Loucy (cell line): ENCODE results near the gene HMGXB3.

Experiments
- H2AFZ ChIP-seq: fragments of 200-600 bp; sonication (generic); 2 replicates; pipeline ENCODE4 v1.6.0; 2016; ENCODE audit warnings: antibody characterized with exemption, mild to moderate bottlenecking, low read length, moderate library complexity
- H3F3A ChIP-seq: fragments of 200-600 bp; 2 replicates; pipeline ENCODE4 v1.6.0; 2016; ENCODE audit warnings: antibody characterized with exemption, low read depth, mild to moderate bottlenecking
- H3K27me3 ChIP-seq: fragments of 200-600 bp; sonication (generic); 2 replicates; pipeline ENCODE4 v1.6.1; 2014; ENCODE audit warnings: low read length, mild to moderate bottlenecking; ENCODE audit not compliant: insufficient read depth, poor library complexity, severe bottlenecking
- H3K36me3 ChIP-seq: fragments of 200-600 bp; sonication (generic); 2 replicates; pipeline ENCODE4 v1.6.1; 2016; ENCODE audit warnings: low read length; ENCODE audit not compliant: insufficient read depth
- H3K4me1 ChIP-seq: fragments of 200-600 bp; sonication (generic); 2 replicates; pipeline ENCODE4 v1.5.1; 2014; ENCODE audit warnings: low read length, mild to moderate bottlenecking; ENCODE audit not compliant: insufficient read depth, poor library complexity, severe bottlenecking
- H3K4me2 ChIP-seq: fragments of 200-600 bp; sonication (generic); 2 replicates; pipeline ENCODE4 v1.6.0; 2014; ENCODE audit warnings: antibody characterized with exemption, low read length, low read depth, mild to moderate bottlenecking; ENCODE audit not compliant: poor library complexity, severe bottlenecking
- H3K4me3 ChIP-seq: fragments of 200-600 bp; sonication (generic); 2 replicates; pipeline ENCODE4 v1.5.1; 2014; ENCODE audit warnings: low read length, mild to moderate bottlenecking, mixed read lengths; ENCODE audit not compliant: poor library complexity, severe bottlenecking
- H3K79me2 ChIP-seq: fragments of 200-600 bp; sonication (generic); 2 replicates; pipeline ENCODE4 v1.6.1; 2014; ENCODE audit warnings: low read length; ENCODE audit not compliant: insufficient read depth
- H3K9ac ChIP-seq: fragments of 200-600 bp; sonication (generic); 2 replicates; pipeline ENCODE4 v1.6.0; 2014; ENCODE audit warnings: mild to moderate bottlenecking, low read depth, low read length, moderate library complexity; ENCODE audit not compliant: poor library complexity, severe bottlenecking
- H3K9me2 ChIP-seq: fragments of 200-600 bp; sonication (generic); replicated peaks from 2 replicates; pipeline ENCODE4 v1.6.1; 2016; ENCODE audit warnings: low read depth, low read length, mixed read lengths
- H3K9me3 ChIP-seq: fragments of 200-600 bp; sonication (generic); 2 replicates; pipeline ENCODE4 v1.6.1; 2014; ENCODE audit warnings: mild to moderate bottlenecking, antibody characterized with exemption, low read length, low read depth; ENCODE audit not compliant: insufficient read depth
- H4K20me1 ChIP-seq: fragments of 200-600 bp; sonication (generic); 2 replicates; pipeline ENCODE4 v1.6.0; 2014; ENCODE audit warnings: antibody characterized with exemption, low read length, mild to moderate bottlenecking; ENCODE audit not compliant: insufficient read depth, poor library complexity, severe bottlenecking
- EZH2phosphoT487 ChIP-seq: fragments of 200-600 bp; IDR thresholded peaks from 2 replicates; pipeline ENCODE4 v1.6.1; 2018; ENCODE audit warnings: antibody characterized with exemption, mild to moderate bottlenecking, moderate library complexity, borderline replicate concordance
- TF ChIP-seq, protein P1 (sequence below): fragments of 200-600 bp; sonication (generic); conservative IDR thresholded peaks from 2 replicates; pipeline ENCODE4 v1.5.1; 2014; ENCODE audit warnings: mild to moderate bottlenecking, antibody characterized with exemption, low read length

HMGXB3 gene

GRCh38 chr5:149963729-149964128 is 36.8 kb upstream of the HMGXB3 start:
- Histone ChIP-seq H3K9me3 (no peaks in the 10 kb centered on the region), H3K4me3 (no peak overlapping the region), H3K27me3 (no peaks in the 10 kb centered on the region), H3K79me2 (peaks cover 3% of the 10 kb centered on the region; the same call in 1 of the 2 replicates), H4K20me1 (no peaks in the 10 kb centered on the region), H3K4me2 (no peak overlapping the region), H3K9ac (no peak overlapping the region), H3F3A (no peaks in the 10 kb centered on the region), H3K4me1 (peaks cover 19% of the 10 kb centered on the region), H2AFZ (no peak overlapping the region), H3K36me3 (no peaks in the 10 kb centered on the region), H3K9me2 (no peaks in the 10 kb centered on the region)
- no peak for TF ChIP-seq EZH2phosphoT487
- TF ChIP-seq, protein P1, sequence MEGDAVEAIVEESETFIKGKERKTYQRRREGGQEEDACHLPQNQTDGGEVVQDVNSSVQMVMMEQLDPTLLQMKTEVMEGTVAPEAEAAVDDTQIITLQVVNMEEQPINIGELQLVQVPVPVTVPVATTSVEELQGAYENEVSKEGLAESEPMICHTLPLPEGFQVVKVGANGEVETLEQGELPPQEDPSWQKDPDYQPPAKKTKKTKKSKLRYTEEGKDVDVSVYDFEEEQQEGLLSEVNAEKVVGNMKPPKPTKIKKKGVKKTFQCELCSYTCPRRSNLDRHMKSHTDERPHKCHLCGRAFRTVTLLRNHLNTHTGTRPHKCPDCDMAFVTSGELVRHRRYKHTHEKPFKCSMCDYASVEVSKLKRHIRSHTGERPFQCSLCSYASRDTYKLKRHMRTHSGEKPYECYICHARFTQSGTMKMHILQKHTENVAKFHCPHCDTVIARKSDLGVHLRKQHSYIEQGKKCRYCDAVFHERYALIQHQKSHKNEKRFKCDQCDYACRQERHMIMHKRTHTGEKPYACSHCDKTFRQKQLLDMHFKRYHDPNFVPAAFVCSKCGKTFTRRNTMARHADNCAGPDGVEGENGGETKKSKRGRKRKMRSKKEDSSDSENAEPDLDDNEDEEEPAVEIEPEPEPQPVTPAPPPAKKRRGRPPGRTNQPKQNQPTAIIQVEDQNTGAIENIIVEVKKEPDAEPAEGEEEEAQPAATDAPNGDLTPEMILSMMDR: no peak

DNA sequence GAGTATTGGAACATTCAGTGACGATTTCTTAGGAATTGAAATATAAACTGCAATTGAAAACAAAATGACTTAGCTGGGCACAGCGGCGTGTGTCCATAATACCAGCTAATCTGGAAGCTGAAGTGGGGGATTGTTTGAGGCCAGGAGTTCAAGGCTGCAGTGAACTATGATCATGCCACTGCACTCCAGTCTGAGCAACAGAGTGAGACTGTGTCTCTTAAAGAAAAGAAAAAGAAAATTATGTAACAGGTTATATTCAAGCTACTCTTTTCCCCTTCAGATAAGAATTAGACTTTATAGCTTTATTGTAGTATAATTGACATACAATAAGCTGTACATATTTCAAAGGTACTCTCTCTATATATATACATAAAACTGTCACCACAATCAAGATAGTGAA is 33.6 kb upstream of the HMGXB3 start:
- Histone ChIP-seq H3K4me1 (peaks cover 1% of the 10 kb centered on the region), H3K27me3 (no peaks in the 10 kb centered on the region), H3K4me2 (no peak overlapping the region), H3K9me2 (no peaks in the 10 kb centered on the region), H3K9me3 (no peaks in the 10 kb centered on the region), H3K36me3 (no peaks in the 10 kb centered on the region), H4K20me1 (no peaks in the 10 kb centered on the region), H3F3A (no peaks in the 10 kb centered on the region), H3K4me3 (no peak overlapping the region), H3K79me2 (no peaks in the 10 kb centered on the region; the same call in 1 of the 2 replicates), H3K9ac (no peak overlapping the region), H2AFZ (no peak overlapping the region)
- TF ChIP-seq, protein P1: no peak
- TF ChIP-seq EZH2phosphoT487: no peak

DNA sequence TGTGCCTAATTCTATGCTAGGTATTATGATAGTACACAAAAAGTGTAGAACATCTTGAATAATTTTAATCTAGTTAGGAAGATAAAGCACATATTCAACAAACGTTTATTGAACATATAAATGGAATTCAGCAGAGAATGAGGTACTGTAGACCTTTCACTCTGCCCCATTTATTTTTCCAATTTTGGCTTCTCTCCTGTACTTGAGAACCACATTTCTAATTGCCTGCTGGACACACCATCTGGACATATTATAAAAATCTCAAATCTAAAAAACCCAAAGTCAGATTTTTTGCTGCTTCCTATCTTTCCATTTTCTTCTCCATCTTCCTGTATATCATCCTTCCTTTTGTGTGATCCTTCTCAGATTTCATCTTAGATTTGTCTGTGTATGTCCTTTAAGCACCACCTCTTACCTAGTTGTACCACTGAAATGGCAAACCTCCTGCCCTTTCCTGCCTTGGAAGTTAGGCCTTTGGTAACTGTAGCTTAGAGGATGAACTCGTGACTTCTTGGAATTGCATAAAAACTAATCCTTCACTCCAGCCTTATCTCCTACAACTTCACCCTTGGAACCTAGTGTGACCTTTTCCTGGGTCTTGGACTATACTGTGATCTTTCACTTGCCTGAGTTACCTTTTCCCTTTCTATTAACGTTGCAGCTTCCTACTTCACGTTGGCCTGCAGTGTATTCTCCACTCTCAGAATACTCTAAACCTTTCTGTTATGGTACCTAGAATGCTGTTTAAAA is 31.2 kb upstream of the HMGXB3 start:
- no peak for TF ChIP-seq EZH2phosphoT487
- TF ChIP-seq, protein P1: no peak
- H3F3A ChIP-seq: no peaks in the 10 kb centered on the region

More for the DNA sequence above, 31.2 kb upstream of the HMGXB3 start:
- no peaks in the 10 kb centered on the region for H3K4me1 ChIP-seq
- no peaks in the 10 kb centered on the region for H3K9me3 ChIP-seq
- H3K27me3 ChIP-seq: no peaks in the 10 kb centered on the region
- no peak overlapping the region for H3K4me3 ChIP-seq
- H4K20me1 ChIP-seq: no peaks in the 10 kb centered on the region
- no peak overlapping the region for H3K4me2 ChIP-seq
- H3K36me3 ChIP-seq: no peaks in the 10 kb centered on the region
- H3K79me2 ChIP-seq: no peaks in the 10 kb centered on the region
- no peaks in the 10 kb centered on the region for H3K9me2 ChIP-seq
- no peak overlapping the region for H2AFZ ChIP-seq
- H3K9ac ChIP-seq: no peak overlapping the region
